ENCODE results near the gene TPH2. TPM values are rescaled to one million over a fixed set of nuclear protein-coding genes. Genes with fewer than 3 reads are reported as not detected.

TPH2 gene
- total and polyA plus RNA-seq, 2 of the 13 experiments (the other 11 are each of a cell fraction or from before 2014, with no cell fraction given), result not detected

GRCh38 chr12:71947645-71948105 is 9.0 kb downstream of the TPH2 start (continued):
- TF ChIP-seq RXRB (CRISPR knock-in tag; IDR thresholded peaks at IDR 0.05; ENCODE audit: borderline replicate concordance), result peak; percentile 58

- H3K36me3 ChIP-seq (replicated peaks in 1 of 2; ENCODE audit: control insufficient read depth in 1 of 2, insufficient read depth in 2 of 2, low read length in 2 of 2), result no peaks in the 10 kb centered on the region
- 33% methylated on average over 3 of the region's 3 CpGs for WGBS (ENCODE audit: low lambda C conversion rate)
- peaks cover 10% of the 10 kb centered on the region for H3K4me1 ChIP-seq (ENCODE audit: insufficient read depth, low read length)
- ATAC-seq (no peak), DNase-seq (ENCODE audit: low spot score) (no peak), FAIRE-seq (no peak)
- H3K9me3 ChIP-seq (ENCODE audit: low read length), result no peaks in the 10 kb centered on the region
- no peak overlapping the region for H3K4me3 ChIP-seq (replicated peaks in 1 of 3; ENCODE audit: insufficient read depth in 1 of 3, low read depth in 2 of 3, low read length in 3 of 3)
- CTCF ChIA-PET (ENCODE audit: low intra/inter-chr PET ratio, low total read pairs), result no interaction called here
- H3K9ac ChIP-seq (ENCODE audit: insufficient read depth, low read depth, low read length), result no peak overlapping the region
- no peaks in the 10 kb centered on the region for H4K20me1 ChIP-seq (ENCODE audit: insufficient read depth, low read length)
- no peaks in the 10 kb centered on the region for H3K79me2 ChIP-seq (ENCODE audit: insufficient read depth, low read length)
- H2AFZ ChIP-seq (ENCODE audit: low read length), result no peak overlapping the region
- POLR2A ChIA-PET, result no interaction called here
- BruUV-seq (replicated peaks), result no TSS peak
- in situ Hi-C loops (cut with HindIII; ENCODE audit: extremely low pct_ligation_motif_present, low pct_unique_long_range_greater_than_20kb) (no loop called here), intact Hi-C loops (cut with micrococcal nuclease; ENCODE audit: unreplicated experiment) (no loop called here)
- H3K4me2 ChIP-seq (ENCODE audit: low read depth, low read length), result no peak overlapping the region
- no peak overlapping the region for H3K27ac ChIP-seq (ENCODE audit: extremely low read length, insufficient read depth, low read length)
- peaks cover 0 to 4% of the 10 kb centered on the region in 2 experiments; a peak in 1 of 5 replicates for H3K27me3 ChIP-seq (ENCODE audit: control insufficient read depth in 1 of 2, insufficient read depth in 2 of 2, low read length in 2 of 2)
- TF ChIP-seq SAFB2 (CRISPR knock-in tag; IDR thresholded peaks at IDR 0.05; ENCODE audit: borderline replicate concordance, low read depth) (no peak), PBX3 (CRISPR knock-in tag; IDR thresholded peaks at IDR 0.05; ENCODE audit: borderline replicate concordance) (no peak), KLF12 (CRISPR knock-in tag; IDR thresholded peaks at IDR 0.05; ENCODE audit: borderline replicate concordance) (no peak), SNAPC5 (CRISPR knock-in tag; IDR thresholded peaks at IDR 0.05; ENCODE audit: borderline replicate concordance) (no peak)
Observed at GRCh38 chr12:71948390-71948789, 9.7 kb downstream of the TPH2 start.

- intact Hi-C loops (cut with micrococcal nuclease; ENCODE audit: unreplicated experiment), result no loop called here
- H3K27me3 ChIP-seq (ENCODE audit: control insufficient read depth in 1 of 2, insufficient read depth in 2 of 2, low read length in 2 of 2), result no peaks in the 10 kb centered on the region; a peak in 1 of 5 replicates
- no peak overlapping the region for H2AFZ ChIP-seq (ENCODE audit: low read length)
- whole genome bisulfite sequencing (ENCODE audit: low lambda C conversion rate), result 17% methylated on average over 3 of the region's 3 CpGs
- no peak for ATAC-seq
- peaks cover 22% of the 10 kb centered on the region for H3K4me1 ChIP-seq (ENCODE audit: insufficient read depth, low read length)
- in situ Hi-C loops (cut with HindIII; ENCODE audit: extremely low pct_ligation_motif_present, low pct_unique_long_range_greater_than_20kb), result no loop called here
- H3K9ac ChIP-seq (ENCODE audit: insufficient read depth, low read depth, low read length), result no peak overlapping the region
- no peaks in the 10 kb centered on the region for H3K36me3 ChIP-seq (replicated peaks in 1 of 2; ENCODE audit: control insufficient read depth in 1 of 2, insufficient read depth in 2 of 2, low read length in 2 of 2)
- no peaks in the 10 kb centered on the region for H3K79me2 ChIP-seq (ENCODE audit: insufficient read depth, low read length)
- DNase-seq (ENCODE audit: low spot score), result no peak
- H3K9me3 ChIP-seq (ENCODE audit: low read length), result no peaks in the 10 kb centered on the region
- FAIRE-seq, result no peak
- TF ChIP-seq TOPORS (CRISPR knock-in tag; IDR thresholded peaks at IDR 0.05) (no peak), ZNF274 (CRISPR knock-in tag; IDR thresholded peaks at IDR 0.05) (no peak)
- no peak overlapping the region for H3K4me2 ChIP-seq (ENCODE audit: low read depth, low read length)
- BruUV-seq (replicated peaks), result no TSS peak
- no peak overlapping the region for H3K4me3 ChIP-seq (replicated peaks in 1 of 3; ENCODE audit: insufficient read depth in 1 of 3, low read depth in 2 of 3, low read length in 3 of 3)
- H4K20me1 ChIP-seq (ENCODE audit: insufficient read depth, low read length), result no peaks in the 10 kb centered on the region
- H3K27ac ChIP-seq (ENCODE audit: extremely low read length, insufficient read depth, low read length), result no peak overlapping the region
- ChIA-PET CTCF (ENCODE audit: low intra/inter-chr PET ratio, low total read pairs) (no interaction called here), POLR2A (no interaction called here)
Observed at GRCh38 chr12:71949646-71950045, 11.0 kb downstream of the TPH2 start.

All from HepG2 (cell line).